Vagina (tissue), 2 donors: ENCODE measurements around the gene STX4.
"Not testable (repeated sequence)": the region's sequence is repeated elsewhere in the genome, so short reads cannot be mapped to it uniquely, and the experiment has no call there.

Experiments
- CTCF ChIP-seq, 3 experiments: fragments of 450-650 bp in 2 of 3; fragments of 200-600 bp in 1 of 3; sonication (generic) in 1 of 3; IDR thresholded peaks; one replicate each; pipeline ENCODE4 v1.5.1; 2017 to 2019; ENCODE audit warnings: antibody characterized with exemption in 3 of 3, mild to moderate bottlenecking in 2 of 3, moderate library complexity in 2 of 3
- POLR2A ChIP-seq, 2 donors: fragments of 450-650 bp; IDR thresholded peaks; one replicate each; pipeline ENCODE4 v1.6.1; 2017; ENCODE audit warnings: antibody characterized with exemption in 2 of 2, mild to moderate bottlenecking in 2 of 2, moderate library complexity in 2 of 2
- POLR2AphosphoS5 ChIP-seq, 2 donors: sonication (generic); formaldehyde crosslinking; IDR thresholded peaks; one replicate each; pipeline ENCODE4 v1.9.0; 2017; ENCODE audit warnings: antibody characterized with exemption in 2 of 2, mild to moderate bottlenecking in 2 of 2, low read depth in 1 of 2; ENCODE audit not compliant: insufficient read depth in 1 of 2

- TF ChIP-seq CTCF (IDR thresholded peaks at IDR 0.05); POLR2A (IDR thresholded peaks at IDR 0.05); POLR2AphosphoS5 (IDR thresholded peaks at IDR 0.05; ENCODE audit: insufficient read depth in 1 of 2, low read depth in 1 of 2): not testable (repeated sequence)
Measured at GRCh38 chr16:31011815-31012214, 21.5 kb upstream of the STX4 start.
